K562 (cell line): ENCODE results near the gene ISYNA1. TPM values are rescaled to one million over a fixed set of nuclear protein-coding genes. Genes with fewer than 3 reads are reported as not detected.
A peak's percentile ranks its signal among the peaks of the same experiment; 100 is the strongest.

Experiments
- CHAMP1 ChIP-seq: fragments of 450-650 bp; IDR thresholded peaks from 2 replicates; pipeline ENCODE4 v1.6.1; 2016; ENCODE audit warnings: mild to moderate bottlenecking
- CHCHD3 ChIP-seq: fragments of 250-450 bp; sonication (Bioruptor Pico); IDR thresholded peaks from 2 replicates; pipeline ENCODE4 v2.1.2; 2022; ENCODE audit warnings: mild to moderate bottlenecking
- EGR1 ChIP-seq: fragments of 450-650 bp; conservative IDR thresholded peaks from 2 replicates; pipeline ENCODE4 v1.6.1; 2017; ENCODE audit warnings: mild to moderate bottlenecking
- HEY1 ChIP-seq: fragments of 250-450 bp; sonication (Bioruptor Pico); IDR thresholded peaks from 2 replicates; pipeline ENCODE4 v1.5.0; 2020; ENCODE audit warnings: mild to moderate bottlenecking, moderate library complexity, borderline replicate concordance
- HNRNPH1 ChIP-seq: fragments of 200-400 bp; formaldehyde crosslinking; optimal IDR thresholded peaks from 2 replicates; pipeline ENCODE3; 2017; ENCODE audit warnings: low read depth, mild to moderate bottlenecking, low read length, moderate library complexity
- JUN ChIP-seq, 2 experiments: sonication (generic) in 1 of 2; formaldehyde crosslinking in 1 of 2; IDR thresholded peaks; 2 replicates each; pipeline versions ENCODE4 v1.6.1 to v1.8.0; 2012 to 2022; ENCODE audit warnings: borderline replicate concordance in 2 of 2, mild to moderate bottlenecking in 2 of 2, improper control_type of control experiment in 1 of 2, low read depth in 1 of 2, low read length in 1 of 2, missing genetic modification reagents in 1 of 2
- NR2C1 ChIP-seq, 2 experiments: fragments of 450-650 bp; IDR thresholded peaks; 2 replicates each; pipeline ENCODE4 v1.6.1; 2017; ENCODE audit warnings: mild to moderate bottlenecking in 2 of 2, antibody characterized with exemption in 1 of 2, inconsistent platforms in 1 of 2, missing compliant biosample characterization in 1 of 2, missing genetic modification characterization in 1 of 2
- NR3C1 ChIP-seq: sonication (generic); formaldehyde crosslinking; IDR thresholded peaks from 2 replicates; pipeline ENCODE4 v1.8.1; 2022; ENCODE audit warnings: missing genetic modification reagents
- OTX1 ChIP-seq: fragments of 450-650 bp; formaldehyde crosslinking; IDR thresholded peaks from 2 replicates; pipeline ENCODE4 v1.4.0; 2022; ENCODE audit warnings: mild to moderate bottlenecking
- PHB ChIP-seq: fragments of 250-450 bp; sonication (Bioruptor Pico); IDR thresholded peaks from 2 replicates; pipeline ENCODE4 v1.5.0; 2021
- SIRT6 ChIP-seq: IDR thresholded peaks from one replicate; pipeline ENCODE4 v1.6.1; 2012; ENCODE audit warnings: low read depth, mild to moderate bottlenecking, control low read depth, inconsistent platforms, low read length, moderate library complexity
- SMAD1 ChIP-seq: fragments of 150-350 bp; IDR thresholded peaks from 2 replicates; pipeline ENCODE4 v1.6.1; 2014; ENCODE audit warnings: low read length, low read depth; ENCODE audit not compliant: partially characterized antibody
- SMAD4 ChIP-seq: fragments of 250-450 bp; sonication (Bioruptor Pico); conservative IDR thresholded peaks from 2 replicates; pipeline ENCODE4 v1.8.0; 2021; ENCODE audit warnings: inconsistent platforms, mild to moderate bottlenecking, moderate library complexity
- ZC3H4 ChIP-seq: sonication (generic); formaldehyde crosslinking; IDR thresholded peaks from 2 replicates; pipeline ENCODE4 v1.9.0; 2021; ENCODE audit warnings: missing genetic modification reagents, borderline replicate concordance
- ZNF197 ChIP-seq: fragments of 200-800 bp; sonication (Bioruptor generic); IDR thresholded peaks from 2 replicates; pipeline ENCODE4 v1.6.1; 2016; ENCODE audit warnings: low read depth, missing genetic modification characterization, missing compliant biosample characterization
- ZNF592 ChIP-seq: fragments of 450-650 bp; IDR thresholded peaks from 2 replicates; pipeline ENCODE4 v1.6.1; 2017; ENCODE audit warnings: antibody characterized with exemption, mild to moderate bottlenecking
- polyA plus RNA-seq, 8 experiments: library from polyadenylated mRNA; depleted of rRNA in 4 of 8; stranded (reverse) in 5 of 8; unstranded in 3 of 8; fragments of >200 nt; fragmentation: Nextera tagmentation in 2 of 8; fragmentation: Illumina TruSeq in 1 of 8; extraction: Ambion mirVana in 2 of 8; extraction: Trizol in 1 of 8; gene quantifications; 2 replicates each; pipeline versions ENCODE4 v1.2.1 to v1.2.3, GENCODE V29; 2011 to 2014; ENCODE audit warnings: inconsistent platforms in 1 of 8, missing spikeins in 1 of 8
- total RNA-seq, 7 experiments: library from RNA; depleted of rRNA in 6 of 7; stranded (reverse); fragments of >200 nt in 6 of 7; fragmentation: Illumina TruSeq in 2 of 7; extraction: Trizol in 2 of 7; gene quantifications; 2 replicates each; pipeline versions ENCODE4 v1.2.1 to v1.2.3, GENCODE V29; 2011 to 2021; ENCODE audit warnings: low replicate concordance in 1 of 7
- TF ChIP-seq, protein P1 (sequence below): fragments of 250-450 bp; sonication (Bioruptor Pico); IDR thresholded peaks from 2 replicates; pipeline ENCODE4 v1.4.0; 2020; ENCODE audit warnings: mild to moderate bottlenecking, moderate library complexity, borderline replicate concordance

Gene ISYNA1
- total and polyA plus RNA-seq, 9 of the 15 experiments (the other 6 are each of a cell fraction or from before 2014, with no cell fraction given), result 21.8 to 460 (median 93.2) TPM

- no peak for TF ChIP-seq SIRT6
- TF ChIP-seq SMAD4 (CRISPR knock-in tag), result 0 out of 2 replicates have a peak, but pooled peaks have one; percentile 59
- no peak for TF ChIP-seq OTX1 (CRISPR knock-in tag)
- TF ChIP-seq CHCHD3 (CRISPR knock-in tag), result no peak
- TF ChIP-seq, protein P1, sequence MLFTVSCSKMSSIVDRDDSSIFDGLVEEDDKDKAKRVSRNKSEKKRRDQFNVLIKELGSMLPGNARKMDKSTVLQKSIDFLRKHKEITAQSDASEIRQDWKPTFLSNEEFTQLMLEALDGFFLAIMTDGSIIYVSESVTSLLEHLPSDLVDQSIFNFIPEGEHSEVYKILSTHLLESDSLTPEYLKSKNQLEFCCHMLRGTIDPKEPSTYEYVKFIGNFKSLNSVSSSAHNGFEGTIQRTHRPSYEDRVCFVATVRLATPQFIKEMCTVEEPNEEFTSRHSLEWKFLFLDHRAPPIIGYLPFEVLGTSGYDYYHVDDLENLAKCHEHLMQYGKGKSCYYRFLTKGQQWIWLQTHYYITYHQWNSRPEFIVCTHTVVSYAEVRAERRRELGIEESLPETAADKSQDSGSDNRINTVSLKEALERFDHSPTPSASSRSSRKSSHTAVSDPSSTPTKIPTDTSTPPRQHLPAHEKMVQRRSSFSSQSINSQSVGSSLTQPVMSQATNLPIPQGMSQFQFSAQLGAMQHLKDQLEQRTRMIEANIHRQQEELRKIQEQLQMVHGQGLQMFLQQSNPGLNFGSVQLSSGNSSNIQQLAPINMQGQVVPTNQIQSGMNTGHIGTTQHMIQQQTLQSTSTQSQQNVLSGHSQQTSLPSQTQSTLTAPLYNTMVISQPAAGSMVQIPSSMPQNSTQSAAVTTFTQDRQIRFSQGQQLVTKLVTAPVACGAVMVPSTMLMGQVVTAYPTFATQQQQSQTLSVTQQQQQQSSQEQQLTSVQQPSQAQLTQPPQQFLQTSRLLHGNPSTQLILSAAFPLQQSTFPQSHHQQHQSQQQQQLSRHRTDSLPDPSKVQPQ (CRISPR knock-in tag), result no peak
- no peak for TF ChIP-seq PHB (CRISPR knock-in tag)
- no peak for TF ChIP-seq HEY1 (CRISPR knock-in tag)
- TF ChIP-seq CHAMP1, result no peak
- peak; percentile 94 for TF ChIP-seq ZNF592
- TF ChIP-seq NR2C1 (IDR thresholded peaks at IDR 0.05), result no peak
- no peak for TF ChIP-seq NR2C1 (tag; IDR thresholded peaks at IDR 0.05)
- peak; percentile 100 for TF ChIP-seq EGR1
- no peak for TF ChIP-seq SMAD1
- TF ChIP-seq ZC3H4, result no peak
- TF ChIP-seq JUN (IDR thresholded peaks at IDR 0.05; ENCODE audit: borderline replicate concordance, low read depth, low read length), result no peak
- TF ChIP-seq JUN (CRISPR knock-in tag; IDR thresholded peaks at IDR 0.05; ENCODE audit: borderline replicate concordance), result no peak
- TF ChIP-seq ZNF197 (CRISPR knock-in tag), result no peak
- TF ChIP-seq HNRNPH1, result peak; percentile 31
- no peak for TF ChIP-seq NR3C1 (CRISPR knock-in tag)
These were observed 4.8 kb downstream of the ISYNA1 start (continued) for GRCh38 chr19:18433015-18433691.
